Effector memory CD4-positive, alpha-beta T cell (primary cell): Measurements from ENCODE around the gene CENATAC.
"Not testable (repeated sequence)": the region's sequence is repeated elsewhere in the genome, so short reads cannot be mapped to it uniquely, and the experiment has no call there.

Experiments
- DNase-seq, 3 donors: peaks; one replicate each; pipeline ENCODE4 v3.0.0-alpha.2; 2020
- H3K27ac ChIP-seq: 2 replicates; pipeline ENCODE4 v1.7.0; 2013; ENCODE audit warnings: mild to moderate bottlenecking, low read length, moderate library complexity; ENCODE audit not compliant: insufficient read depth, poor library complexity, severe bottlenecking
- H3K27me3 ChIP-seq: replicated peaks from 2 replicates; pipeline ENCODE4 v1.7.0; 2013; ENCODE audit warnings: mild to moderate bottlenecking, low read length; ENCODE audit not compliant: insufficient read depth, control insufficient read depth, poor library complexity, severe bottlenecking
- H3K36me3 ChIP-seq: 2 replicates; pipeline ENCODE4 v1.7.0; 2013; ENCODE audit warnings: mild to moderate bottlenecking, low read length, moderate library complexity; ENCODE audit not compliant: control insufficient read depth, insufficient read depth
- H3K4me1 ChIP-seq: 2 replicates; pipeline ENCODE4 v1.7.0; 2013; ENCODE audit warnings: low read length, mild to moderate bottlenecking; ENCODE audit not compliant: control insufficient read depth, insufficient read depth, poor library complexity, severe bottlenecking
- H3K4me3 ChIP-seq: 2 replicates; pipeline ENCODE4 v1.7.0; 2013; ENCODE audit warnings: low read length, low read depth, mild to moderate bottlenecking; ENCODE audit not compliant: insufficient read depth, poor library complexity, severe bottlenecking
- H3K9me3 ChIP-seq: 2 replicates; pipeline ENCODE4 v1.7.0; 2013; ENCODE audit warnings: mild to moderate bottlenecking, low read length, moderate library complexity; ENCODE audit not compliant: control insufficient read depth

CENATAC gene

DNA sequence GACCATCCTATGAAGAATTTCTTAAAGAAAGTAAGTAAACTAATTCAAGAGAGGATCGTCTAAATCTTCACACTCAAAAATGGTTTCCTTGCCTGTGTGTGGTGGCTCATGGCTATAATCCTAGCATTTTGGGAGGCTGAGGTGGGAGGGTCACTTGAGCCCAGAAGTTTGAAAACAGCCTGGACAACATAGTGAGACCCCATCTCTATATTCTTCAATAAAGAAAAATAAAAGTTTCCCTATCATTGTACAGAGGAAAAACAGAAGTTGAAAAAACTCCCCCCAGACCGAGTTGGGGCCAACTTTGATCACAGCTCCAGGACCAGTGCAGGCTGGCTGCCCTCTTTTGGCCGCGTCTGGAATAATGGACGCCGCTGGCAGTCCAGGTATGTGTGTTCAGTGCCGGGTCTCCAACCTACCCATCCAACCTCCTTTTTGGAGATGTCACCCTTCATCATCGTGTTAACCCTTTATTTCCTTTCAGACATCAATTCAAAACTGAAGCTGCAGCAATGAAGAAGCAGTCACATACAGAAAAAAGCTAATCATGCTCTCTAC lies 17.2 kb downstream of the CENATAC start:
- Histone ChIP-seq H3K9me3 (no peaks in the 10 kb centered on the region), H3K27ac (no peak overlapping the region), H3K36me3 (peaks cover 47% of the 10 kb centered on the region), H3K4me1 (peaks cover 13% of the 10 kb centered on the region), H3K27me3 (no peaks in the 10 kb centered on the region), H3K4me3 (no peak overlapping the region)
- DNase-seq = no peak

DNA sequence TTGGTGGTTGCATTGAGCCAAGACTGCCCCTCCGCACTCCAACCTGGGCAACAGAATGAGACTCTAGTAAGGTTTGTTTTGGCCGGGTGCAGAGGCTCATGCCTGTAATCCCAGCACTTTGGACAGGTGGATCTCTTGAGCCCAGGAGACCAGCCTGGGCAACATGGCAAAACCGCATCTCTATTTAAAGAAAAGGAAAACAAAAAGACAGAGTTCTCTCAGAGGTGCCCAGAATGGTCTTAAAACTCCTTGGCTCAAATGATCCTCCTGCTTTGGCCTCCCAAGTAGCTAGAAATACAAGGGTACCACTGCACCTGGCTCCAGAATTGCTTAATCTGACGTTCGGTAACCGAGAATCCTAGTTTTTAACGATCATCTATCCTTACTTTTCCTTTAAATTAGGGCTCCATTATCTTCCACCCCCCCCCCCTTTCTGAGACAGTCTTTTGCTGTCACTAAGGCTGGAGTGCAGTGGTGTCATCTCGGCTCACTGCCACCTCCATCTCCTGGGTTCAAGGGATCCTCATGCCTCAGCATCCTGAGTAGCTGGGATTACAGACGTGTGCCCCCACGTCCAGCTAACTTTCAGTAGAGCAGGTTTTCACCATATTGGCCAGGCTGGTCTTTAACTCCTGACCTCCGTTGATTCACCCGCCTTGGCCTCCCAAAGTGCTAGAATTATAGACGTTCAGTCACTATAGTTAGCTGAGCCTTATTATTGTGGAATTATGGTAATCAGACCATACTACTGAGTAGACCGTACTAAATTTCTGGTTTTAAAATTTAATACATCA lies 18.5 kb downstream of the CENATAC start:
- peaks cover 44% of the 10 kb centered on the region for H3K36me3 ChIP-seq
- H3K4me1 ChIP-seq = peaks cover 16% of the 10 kb centered on the region
- peak overlapping the region; percentile 95 for H3K27ac ChIP-seq
- H3K27me3 ChIP-seq = no peaks in the 10 kb centered on the region
- DNase-seq = no peak
- H3K9me3 ChIP-seq = no peaks in the 10 kb centered on the region
- H3K4me3 ChIP-seq = peak overlapping the region; percentile 81

DNA sequence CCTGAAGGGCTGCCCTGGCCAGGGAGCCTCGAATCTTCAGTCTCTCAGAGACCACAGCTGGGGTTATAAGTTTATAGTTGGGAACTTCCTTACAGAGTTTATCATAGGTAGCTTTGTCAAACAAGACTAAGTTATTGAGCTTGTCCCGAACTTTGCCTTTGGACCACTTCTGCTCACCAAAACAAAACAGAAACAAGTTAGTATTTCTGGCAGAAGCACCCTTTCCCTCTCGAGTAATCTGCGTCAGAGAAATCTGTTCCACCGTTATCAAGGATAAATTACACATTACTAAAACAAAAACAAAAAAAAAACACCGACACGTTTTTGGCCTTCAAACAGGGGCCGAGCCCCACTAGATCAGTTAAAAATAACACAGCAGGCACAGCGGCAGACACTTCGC lies 19.4 kb downstream of the CENATAC start:
- H3K4me1 ChIP-seq = peaks cover 19% of the 10 kb centered on the region
- peaks cover 46% of the 10 kb centered on the region for H3K36me3 ChIP-seq
- H3K27me3 ChIP-seq, DNase-seq, H3K9me3 ChIP-seq: not testable (repeated sequence)
- H3K27ac ChIP-seq = peak overlapping the region; percentile 95
- peak overlapping the region; percentile 81 for H3K4me3 ChIP-seq

DNA sequence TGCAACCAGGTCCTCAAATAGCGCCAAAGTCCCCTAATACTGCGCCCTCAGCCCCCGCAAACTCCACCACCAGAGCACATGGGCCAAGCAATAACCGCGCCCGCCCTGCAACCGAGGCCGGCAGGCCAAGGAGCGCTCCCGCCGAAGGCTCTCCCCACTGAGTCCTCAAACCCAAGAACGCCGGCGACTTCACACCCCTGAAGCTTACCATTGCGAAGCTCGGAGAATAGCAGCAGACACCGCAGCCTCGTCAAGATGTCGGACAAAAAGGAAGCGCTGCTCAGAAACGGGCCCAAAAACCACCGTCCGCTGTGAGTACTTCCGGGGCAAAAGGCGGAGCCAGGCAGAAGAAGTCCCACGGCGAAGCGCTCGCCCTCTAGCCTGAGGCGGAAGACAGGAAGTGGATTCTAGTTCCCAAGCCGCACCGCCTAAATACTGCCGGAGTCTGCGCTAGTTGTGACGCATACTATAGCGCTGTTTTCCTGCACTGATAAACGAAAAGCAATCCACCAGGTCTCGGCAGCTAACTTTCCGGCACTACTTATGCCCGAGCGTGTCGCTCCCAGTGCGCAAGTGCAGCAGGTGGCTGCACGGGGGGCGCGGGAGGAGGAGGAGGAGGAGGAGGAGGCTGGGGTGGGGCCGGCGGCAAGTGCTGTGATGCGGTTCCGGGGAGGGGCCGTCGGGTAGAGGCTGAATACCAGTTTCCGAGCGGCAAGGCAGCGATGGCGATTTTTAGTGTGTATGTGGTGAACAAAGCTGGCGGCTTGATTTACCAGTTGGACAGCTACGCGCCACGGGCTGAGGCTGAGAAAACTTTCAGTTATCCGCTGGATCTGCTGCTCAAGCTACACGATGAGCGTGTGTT lies 20.4 kb downstream of the CENATAC start, which contains the start of the genes RPS25 and TRAPPC4:
TSS of gene RPS25 (minus strand) at position 270 of the 865 bp plus-strand sequence. CDS start at position 211, 59 bp downstream.
TSS of gene TRAPPC4 (plus strand) at position 693 of the 865 bp plus-strand sequence. CDS start at position 723, 30 bp downstream.
- H3K27me3 ChIP-seq = no peaks in the 10 kb centered on the region
- H3K9me3 ChIP-seq = no peaks in the 10 kb centered on the region
- peaks cover 50% of the 10 kb centered on the region for H3K36me3 ChIP-seq
- DNase-seq = peak; percentile 88 to 94 (median 93)
- H3K4me1 ChIP-seq = peaks cover 19% of the 10 kb centered on the region
- peak within 1 kb of the TSS; percentile 81 for H3K4me3 ChIP-seq
- peak within 1 kb of the TSS; percentile 95 for H3K27ac ChIP-seq

DNA sequence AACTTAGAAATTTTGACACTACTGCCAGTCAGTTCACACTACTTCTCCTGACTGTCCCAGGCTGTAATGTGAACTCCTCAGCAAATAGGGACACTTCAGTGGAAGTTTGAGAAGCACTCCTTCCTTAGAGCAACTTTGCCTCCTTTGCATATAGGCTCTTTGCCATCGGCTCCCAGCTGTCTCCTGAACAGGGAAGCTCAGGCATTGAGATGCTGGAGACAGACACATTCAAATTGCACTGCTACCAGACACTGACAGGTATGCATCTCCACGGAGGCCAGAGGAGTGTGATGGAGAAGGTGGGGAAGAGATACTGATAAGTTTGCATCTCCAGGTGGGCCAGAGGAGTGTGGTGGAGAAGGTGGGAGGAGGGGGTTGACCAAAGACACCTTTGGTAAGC lies 22.1 kb downstream of the CENATAC start:
- H3K36me3 ChIP-seq = peaks cover 52% of the 10 kb centered on the region
- no peaks in the 10 kb centered on the region for H3K27me3 ChIP-seq
- DNase-seq = no peak
- no peaks in the 10 kb centered on the region for H3K9me3 ChIP-seq
- no peak overlapping the region for H3K4me3 ChIP-seq
- peak overlapping the region; percentile 95 for H3K27ac ChIP-seq
- peaks cover 19% of the 10 kb centered on the region for H3K4me1 ChIP-seq

DNA sequence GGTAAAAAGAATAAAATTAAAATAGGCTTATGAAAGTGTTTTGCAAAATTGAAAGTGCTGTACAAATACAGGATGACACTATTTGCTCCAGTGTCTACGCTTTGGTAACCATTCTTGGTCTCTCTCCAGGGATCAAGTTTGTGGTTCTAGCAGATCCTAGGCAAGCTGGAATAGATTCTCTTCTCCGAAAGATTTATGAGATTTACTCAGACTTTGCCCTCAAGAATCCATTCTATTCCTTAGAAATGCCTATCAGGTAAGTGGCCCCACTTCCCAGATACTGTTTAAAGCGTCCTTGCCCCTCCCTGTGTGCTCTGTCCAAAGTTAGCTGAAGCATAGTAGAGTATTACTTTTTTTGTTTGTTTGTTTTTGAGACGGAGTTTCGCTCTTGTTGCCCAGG lies 23.7 kb downstream of the CENATAC start:
- no peak overlapping the region for H3K4me3 ChIP-seq
- peaks cover 51% of the 10 kb centered on the region for H3K36me3 ChIP-seq
- H3K27me3 ChIP-seq = no peaks in the 10 kb centered on the region
- no peaks in the 10 kb centered on the region for H3K9me3 ChIP-seq
- peaks cover 16% of the 10 kb centered on the region for H3K4me1 ChIP-seq
- DNase-seq = no peak
- no peak overlapping the region for H3K27ac ChIP-seq

DNA sequence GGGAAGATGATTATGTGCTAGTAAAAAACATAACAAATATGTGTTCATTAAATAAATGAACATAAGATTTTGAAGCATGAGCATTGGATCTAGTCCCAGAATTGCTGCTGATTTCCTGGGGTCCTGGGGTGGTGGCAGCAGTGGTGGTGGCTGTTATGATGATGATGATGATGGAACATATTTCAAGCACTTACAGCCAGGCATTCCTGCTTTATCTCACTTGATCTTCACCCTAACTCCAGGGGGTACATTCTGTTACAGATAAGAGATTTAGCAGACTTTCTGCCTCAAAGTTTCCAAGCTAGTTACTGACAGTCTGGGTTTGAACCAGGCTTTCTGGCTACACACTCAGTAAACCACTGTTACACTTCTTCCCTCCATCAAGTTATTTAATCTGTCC lies 25.8 kb downstream of the CENATAC start:
- Histone ChIP-seq H3K27ac (no peak overlapping the region), H3K4me1 (peaks cover 13% of the 10 kb centered on the region), H3K27me3 (no peaks in the 10 kb centered on the region), H3K9me3 (no peaks in the 10 kb centered on the region), H3K36me3 (peaks cover 49% of the 10 kb centered on the region), H3K4me3 (no peak overlapping the region)
- no peak for DNase-seq

DNA sequence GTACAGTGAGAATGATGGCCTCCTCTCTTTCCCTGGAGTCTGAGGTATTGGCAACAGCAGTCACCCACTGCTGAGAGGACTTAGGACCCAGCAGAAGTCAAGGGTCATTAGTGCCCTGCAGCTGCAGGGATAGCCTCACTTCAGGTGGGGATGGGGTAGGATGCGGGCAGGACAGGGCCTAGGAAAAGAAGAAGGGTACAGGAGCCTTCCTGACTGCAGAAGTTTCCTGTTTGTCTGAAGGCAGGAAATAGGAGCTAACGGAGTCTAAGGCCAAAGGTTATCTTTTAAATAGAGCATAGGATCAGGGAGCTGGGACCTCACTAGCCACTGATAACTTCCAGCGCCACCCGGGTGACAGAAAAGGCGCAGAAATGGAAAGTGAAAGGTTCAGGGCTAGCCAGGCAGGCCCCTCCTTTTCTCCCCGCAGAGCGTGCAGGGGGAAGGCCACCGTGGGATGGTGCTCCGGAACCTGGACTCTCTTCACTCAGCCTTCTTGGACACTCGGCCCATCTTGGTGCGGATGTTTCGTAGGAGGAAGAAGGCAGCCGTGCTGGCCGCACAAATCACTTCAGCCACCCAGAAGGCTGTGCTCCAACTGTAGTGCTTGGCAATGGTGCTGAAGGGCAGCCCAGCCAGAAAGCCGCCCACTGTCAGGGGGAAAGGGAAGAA lies 26.6 kb downstream of the CENATAC start:
- Histone ChIP-seq H3K9me3 (no peaks in the 10 kb centered on the region), H3K4me1 (peaks cover 21% of the 10 kb centered on the region), H3K27me3 (no peaks in the 10 kb centered on the region), H3K36me3 (peaks cover 49% of the 10 kb centered on the region), H3K27ac (no peak overlapping the region), H3K4me3 (no peak overlapping the region)
- no peak for DNase-seq

DNA sequence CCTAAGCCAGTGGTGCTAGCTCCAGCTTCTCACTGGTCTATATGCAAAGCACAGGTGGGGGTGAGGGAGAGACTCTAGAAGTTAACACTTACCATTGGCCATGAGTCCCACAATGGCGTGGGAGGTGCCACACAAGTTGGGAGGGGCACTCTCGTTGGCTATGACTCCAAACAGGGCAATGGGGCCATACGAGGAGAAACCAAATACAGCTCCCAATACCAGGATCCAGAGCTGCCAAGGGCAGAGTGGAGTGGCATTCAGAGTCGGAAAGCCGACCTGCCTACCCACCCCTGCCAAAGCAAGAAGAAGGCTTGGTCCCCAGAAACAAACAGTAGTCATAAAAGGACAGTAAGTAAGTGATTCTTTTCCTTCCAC lies 27.1 kb downstream of the CENATAC start:
- Histone ChIP-seq H3K36me3 (peaks cover 49% of the 10 kb centered on the region), H3K27ac (no peak overlapping the region)

More for the DNA sequence above, 27.1 kb downstream of the CENATAC start:
- Histone ChIP-seq H3K27me3 (no peaks in the 10 kb centered on the region), H3K4me1 (peaks cover 21% of the 10 kb centered on the region), H3K9me3 (no peaks in the 10 kb centered on the region), H3K4me3 (no peak overlapping the region)
- no peak for DNase-seq
